NB4 (cell line): ENCODE results near the gene TBC1D23.

Experiments used
- CTCF ChIP-seq: IDR thresholded peaks from one replicate; pipeline ENCODE4 v1.5.1; 2012; ENCODE audit warnings: low read depth, low read length
- MAX ChIP-seq: IDR thresholded peaks from 2 replicates; pipeline ENCODE4 v1.6.1; 2011; ENCODE audit warnings: low read depth, low read length

DNA sequence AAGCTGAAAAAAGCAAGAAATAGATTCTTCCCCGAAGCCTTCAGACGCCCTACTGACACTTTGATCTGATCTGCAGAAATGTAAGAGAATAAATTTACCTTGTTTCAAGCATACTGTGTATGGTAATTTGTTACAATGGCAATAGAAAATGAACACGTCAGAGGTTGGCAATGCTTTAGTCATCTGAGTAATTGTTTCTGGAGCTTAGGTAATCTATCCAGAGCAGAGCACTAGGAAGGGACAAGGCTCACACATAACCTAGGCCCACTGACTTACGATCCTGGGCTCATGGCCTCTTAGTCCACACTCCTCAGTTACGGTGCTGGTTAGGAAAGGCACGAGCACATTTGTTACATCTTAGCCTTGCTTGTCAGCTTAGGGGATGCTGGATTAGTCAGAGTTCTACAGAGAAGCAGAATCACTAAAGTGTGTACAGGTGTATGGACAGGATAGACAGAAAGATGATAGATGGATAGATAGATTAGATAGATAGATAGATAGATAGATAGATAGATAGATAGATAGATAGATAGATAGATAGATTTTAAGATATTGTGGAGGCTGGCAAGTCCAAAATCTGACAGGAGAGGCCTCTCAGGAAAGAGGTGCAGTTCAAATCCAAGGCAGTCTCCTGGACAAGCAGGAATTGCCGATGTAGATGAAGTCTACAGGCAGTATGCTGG, 46.8 kb upstream of the TBC1D23 start:
- TF ChIP-seq CTCF (no peak), MAX (no peak)
